Keratinocyte (primary cell): ENCODE data around the gene SERPINE2. TPM values are rescaled to one million over a fixed set of nuclear protein-coding genes. Genes with fewer than 3 reads are reported as not detected.

ENCODE experiments used
- DNase-seq: peaks from one replicate; pipeline ENCODE4 v3.0.0-alpha.2; 2011; ENCODE audit warnings: low read depth, missing footprints, low spot score
- FAIRE-seq: peaks from 2 replicates; lab custom pipeline; 2011; peaks lifted over from hg19 to GRCh38; lab: Jason Lieb, UNC
- H2AFZ ChIP-seq: 2 replicates; pipeline ENCODE4 v1.6.0; 2012; ENCODE audit warnings: low read length, control low read depth, inconsistent platforms; ENCODE audit not compliant: control insufficient read depth
- H3K27ac ChIP-seq: 2 replicates; pipeline ENCODE4 v1.5.1; 2011; ENCODE audit warnings: low read length; ENCODE audit not compliant: control insufficient read depth, insufficient read depth
- H3K27me3 ChIP-seq: 3 replicates; pipeline ENCODE4 v1.6.0; 2011; ENCODE audit warnings: low read length; ENCODE audit not compliant: control insufficient read depth, insufficient read depth; ENCODE audit errors: extremely low read depth
- H3K36me3 ChIP-seq, 2 experiments: 2 replicates in 1 of 2; 3 replicates in 1 of 2; pipeline ENCODE4 v1.5.1; 2011; ENCODE audit warnings: low read length in 2 of 2, mild to moderate bottlenecking in 1 of 2; ENCODE audit not compliant: control insufficient read depth in 2 of 2, insufficient read depth in 2 of 2; ENCODE audit errors: extremely low read depth in 1 of 2
- H3K4me1 ChIP-seq: 3 replicates; pipeline ENCODE4 v1.5.1; 2011; ENCODE audit warnings: low read length; ENCODE audit not compliant: control insufficient read depth, insufficient read depth; ENCODE audit errors: extremely low read depth
- H3K4me2 ChIP-seq: 3 replicates; pipeline ENCODE4 v1.6.0; 2011; ENCODE audit warnings: low read depth, low read length; ENCODE audit not compliant: control insufficient read depth, insufficient read depth; ENCODE audit errors: extremely low read depth
- H3K4me3 ChIP-seq, 3 experiments: fragments of 200-600 bp in 1 of 3; sonication (generic) in 1 of 3; 2 replicates in 2 of 3; 3 replicates in 1 of 3; pipeline ENCODE4 v1.5.1; 2011 to 2016; ENCODE audit warnings: low read length in 3 of 3, mild to moderate bottlenecking in 3 of 3, control low read depth in 2 of 3, inconsistent platforms in 1 of 3, low read depth in 1 of 3, mixed read lengths in 1 of 3, mixed run types in 1 of 3, moderate library complexity in 1 of 3; ENCODE audit not compliant: control insufficient read depth in 2 of 3, insufficient read depth in 2 of 3; ENCODE audit errors: extremely low read depth in 1 of 3
- H3K79me2 ChIP-seq: 2 replicates; pipeline ENCODE4 v1.6.0; 2012; ENCODE audit warnings: low read length; ENCODE audit not compliant: control insufficient read depth, insufficient read depth
- H3K9ac ChIP-seq: 3 replicates; pipeline ENCODE4 v1.6.0; 2011; ENCODE audit warnings: low read length; ENCODE audit not compliant: control insufficient read depth, insufficient read depth; ENCODE audit errors: extremely low read depth
- H3K9me1 ChIP-seq: 3 replicates; pipeline ENCODE4 v1.6.0; 2011; ENCODE audit warnings: low read length; ENCODE audit not compliant: control insufficient read depth, insufficient read depth; ENCODE audit errors: extremely low read depth
- H3K9me3 ChIP-seq: 2 replicates; pipeline ENCODE4 v1.5.1; 2012; ENCODE audit warnings: low read depth, low read length; ENCODE audit not compliant: control insufficient read depth
- H4K20me1 ChIP-seq: 3 replicates; pipeline ENCODE4 v1.6.0; 2011; ENCODE audit warnings: low read length; ENCODE audit not compliant: control insufficient read depth, insufficient read depth; ENCODE audit errors: extremely low read depth
- CTCF ChIP-seq, 3 experiments: IDR thresholded peaks in 1 of 3; conservative IDR thresholded peaks in 1 of 3; optimal IDR thresholded peaks in 1 of 3; 2 replicates in 2 of 3; 3 replicates in 1 of 3; pipeline versions ENCODE3 to v1.5.1; 2011; ENCODE audit warnings: low read length in 3 of 3, mild to moderate bottlenecking in 3 of 3, moderate library complexity in 2 of 3, control low read depth in 1 of 3, inconsistent platforms in 1 of 3; ENCODE audit not compliant: insufficient read depth in 2 of 3; ENCODE audit errors: extremely low read depth in 1 of 3
- EZH2 ChIP-seq: IDR thresholded peaks from one replicate; pipeline ENCODE4 v1.6.1; 2012; ENCODE audit warnings: inconsistent platforms, mild to moderate bottlenecking, low read length, moderate library complexity
- dilution Hi-C: fragments of 300-500 bp; cut with MboI; formaldehyde crosslinking; loops from one replicate; pipeline ENCODE4 v1.7.0; 2020; ENCODE audit warnings: low sequenced_read_pairs; ENCODE audit not compliant: extremely low pct_ligation_motif_present
- polyA plus RNA-seq, 5 experiments: library from polyadenylated mRNA; depleted of rRNA in 3 of 5; stranded (reverse) in 3 of 5; stranded (forward) in 1 of 5; unstranded in 1 of 5; fragments of >200 nt; gene quantifications; 1 replicate in 1 of 5; 2 replicates in 3 of 5; 3 replicates in 1 of 5; pipeline versions ENCODE4 v1.2.1 to v1.2.3, GENCODE V29; 2011 to 2012; ENCODE audit warnings: missing spikeins in 2 of 5, low read depth in 1 of 5, low replicate concordance in 1 of 5

Gene SERPINE2
- polyA plus RNA-seq, 1 donor (not counting 4 experiments of a cell fraction or from before 2014, with no cell fraction given): 306 TPM

DNA sequence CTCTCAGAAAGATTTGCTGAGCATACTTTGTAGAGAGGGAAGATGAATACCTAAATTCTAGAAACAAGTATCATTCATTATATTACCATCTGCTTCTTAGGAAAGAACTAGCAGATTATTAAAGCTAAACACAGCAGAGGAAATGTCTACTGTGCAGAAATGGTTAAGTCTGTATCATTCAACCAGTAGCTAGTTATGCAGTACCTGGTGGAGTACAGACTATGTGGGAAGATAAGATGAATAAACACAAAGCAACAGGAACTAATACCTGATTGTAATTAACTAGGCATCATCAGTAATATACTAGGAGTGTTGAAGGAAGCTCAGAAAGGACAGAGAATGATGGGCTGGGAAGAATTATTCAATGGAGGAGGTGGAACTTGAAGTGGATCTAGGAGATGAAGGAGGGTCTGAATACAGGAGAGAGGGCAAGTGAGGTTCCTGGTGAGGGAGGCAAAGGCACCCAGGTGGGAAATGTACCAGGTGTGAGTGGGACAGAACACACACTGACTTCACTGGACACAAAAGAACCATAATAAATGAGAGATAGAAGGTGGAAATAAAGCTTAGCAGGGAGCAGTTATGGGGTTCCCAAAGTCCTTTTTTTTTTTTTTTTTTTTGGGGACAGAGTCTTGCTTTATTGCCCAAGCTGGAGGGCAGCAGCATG, 103.5 kb downstream of the SERPINE2 start:
- Histone ChIP-seq H2AFZ (no peak overlapping the region), H3K36me3 (no peaks in the 10 kb centered on the region), H3K4me3 (no peak overlapping the region), H3K4me2 (no peak overlapping the region), H4K20me1 (no peaks in the 10 kb centered on the region), H3K27me3 (no peaks in the 10 kb centered on the region), H3K4me1 (peaks cover 6% of the 10 kb centered on the region), H3K9ac (no peak overlapping the region), H3K79me2 (peaks cover 84% of the 10 kb centered on the region), H3K9me3 (no peaks in the 10 kb centered on the region), H3K9me1 (no peaks in the 10 kb centered on the region), H3K27ac (no peak overlapping the region)
- FAIRE-seq (no peak), DNase-seq (no peak)
- TF ChIP-seq CTCF (optimal IDR thresholded peaks at IDR 0.05 in 1 of 3, IDR thresholded peaks at IDR 0.05 in 1 of 3, conservative IDR thresholded peaks at IDR 0.05 in 1 of 3; ENCODE audit: extremely low read depth in 1 of 3, insufficient read depth in 2 of 3, low read length in 3 of 3): no peak
- no peak for TF ChIP-seq EZH2
- dilution Hi-C loops: no loop called here

GRCh38 chr2:223934870-223935269, 104.2 kb downstream of the SERPINE2 start:
- no peaks in the 10 kb centered on the region for H3K27me3 ChIP-seq
- no peak overlapping the region for H3K27ac ChIP-seq
- no peak for FAIRE-seq
- no peaks in the 10 kb centered on the region for H3K9me3 ChIP-seq
- TF ChIP-seq EZH2: no peak
- no peak for TF ChIP-seq CTCF (optimal IDR thresholded peaks at IDR 0.05 in 1 of 3, IDR thresholded peaks at IDR 0.05 in 1 of 3, conservative IDR thresholded peaks at IDR 0.05 in 1 of 3; ENCODE audit: extremely low read depth in 1 of 3, insufficient read depth in 2 of 3, low read length in 3 of 3)
- peaks cover 85% of the 10 kb centered on the region for H3K79me2 ChIP-seq
- H3K36me3 ChIP-seq: no peaks in the 10 kb centered on the region
- DNase-seq: no peak
- no peak overlapping the region for H3K4me3 ChIP-seq
- dilution Hi-C loops: no loop called here
- no peaks in the 10 kb centered on the region for H4K20me1 ChIP-seq
- no peak overlapping the region for H2AFZ ChIP-seq
- H3K4me1 ChIP-seq: peaks cover 6% of the 10 kb centered on the region
- H3K4me2 ChIP-seq: no peak overlapping the region
- H3K9me1 ChIP-seq: no peaks in the 10 kb centered on the region
- no peak overlapping the region for H3K9ac ChIP-seq
